ENCODE measurements around the gene TMEM60. TPM values are rescaled to one million over a fixed set of nuclear protein-coding genes. Genes with fewer than 3 reads are reported as not detected.

Gene TMEM60
- polyA plus RNA-seq, 1 donor from 2014 or later = 29.3 TPM

DNA sequence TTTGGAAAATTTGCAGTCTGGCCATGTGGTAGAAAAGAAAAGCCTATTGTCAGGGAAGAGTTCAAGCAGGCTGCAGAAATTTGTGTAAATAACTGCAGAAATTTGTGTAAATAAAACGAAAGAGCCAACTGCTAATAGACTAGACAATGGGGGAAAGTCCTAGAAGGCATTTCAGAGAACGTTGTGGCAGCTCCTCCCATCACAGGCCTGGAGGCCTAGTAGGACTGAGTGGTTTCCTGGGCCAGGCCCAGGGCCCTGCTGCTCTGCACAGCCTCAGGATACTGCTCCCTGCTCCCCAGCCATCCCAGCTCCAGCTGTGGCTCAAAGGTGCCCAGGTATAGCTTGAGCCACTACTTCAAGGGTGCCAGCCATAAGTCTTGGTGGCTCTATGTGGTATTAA is 51.1 kb downstream of the TMEM60 start:
- Histone ChIP-seq H3K9me3 (ENCODE audit: low read length) (no peaks in the 10 kb centered on the region), H3K4me2 (ENCODE audit: low read length) (no peak overlapping the region), H3K36me3 (ENCODE audit: insufficient read depth, low read length) (peaks cover 7% of the 10 kb centered on the region), H3K9ac (ENCODE audit: low read length) (no peak overlapping the region), H3K4me3 (ENCODE audit: low read length) (no peak overlapping the region), H4K20me1 (ENCODE audit: insufficient read depth) (no peaks in the 10 kb centered on the region), H2AFZ (ENCODE audit: low read depth, low read length) (no peak overlapping the region), H3K27me3 (ENCODE audit: insufficient read depth, low read depth, low read length) (no peaks in the 10 kb centered on the region), H3K27ac (ENCODE audit: low read length) (no peak overlapping the region), H3F3A (ENCODE audit: insufficient read depth, low read length, poor library complexity, severe bottlenecking) (no peaks in the 10 kb centered on the region), H3K9me2 (ENCODE audit: insufficient read depth, low read length) (no peaks in the 10 kb centered on the region), H3K79me2 (replicated peaks; ENCODE audit: insufficient read depth, low read length) (peaks cover 3% of the 10 kb centered on the region)
- TF ChIP-seq, protein P1, sequence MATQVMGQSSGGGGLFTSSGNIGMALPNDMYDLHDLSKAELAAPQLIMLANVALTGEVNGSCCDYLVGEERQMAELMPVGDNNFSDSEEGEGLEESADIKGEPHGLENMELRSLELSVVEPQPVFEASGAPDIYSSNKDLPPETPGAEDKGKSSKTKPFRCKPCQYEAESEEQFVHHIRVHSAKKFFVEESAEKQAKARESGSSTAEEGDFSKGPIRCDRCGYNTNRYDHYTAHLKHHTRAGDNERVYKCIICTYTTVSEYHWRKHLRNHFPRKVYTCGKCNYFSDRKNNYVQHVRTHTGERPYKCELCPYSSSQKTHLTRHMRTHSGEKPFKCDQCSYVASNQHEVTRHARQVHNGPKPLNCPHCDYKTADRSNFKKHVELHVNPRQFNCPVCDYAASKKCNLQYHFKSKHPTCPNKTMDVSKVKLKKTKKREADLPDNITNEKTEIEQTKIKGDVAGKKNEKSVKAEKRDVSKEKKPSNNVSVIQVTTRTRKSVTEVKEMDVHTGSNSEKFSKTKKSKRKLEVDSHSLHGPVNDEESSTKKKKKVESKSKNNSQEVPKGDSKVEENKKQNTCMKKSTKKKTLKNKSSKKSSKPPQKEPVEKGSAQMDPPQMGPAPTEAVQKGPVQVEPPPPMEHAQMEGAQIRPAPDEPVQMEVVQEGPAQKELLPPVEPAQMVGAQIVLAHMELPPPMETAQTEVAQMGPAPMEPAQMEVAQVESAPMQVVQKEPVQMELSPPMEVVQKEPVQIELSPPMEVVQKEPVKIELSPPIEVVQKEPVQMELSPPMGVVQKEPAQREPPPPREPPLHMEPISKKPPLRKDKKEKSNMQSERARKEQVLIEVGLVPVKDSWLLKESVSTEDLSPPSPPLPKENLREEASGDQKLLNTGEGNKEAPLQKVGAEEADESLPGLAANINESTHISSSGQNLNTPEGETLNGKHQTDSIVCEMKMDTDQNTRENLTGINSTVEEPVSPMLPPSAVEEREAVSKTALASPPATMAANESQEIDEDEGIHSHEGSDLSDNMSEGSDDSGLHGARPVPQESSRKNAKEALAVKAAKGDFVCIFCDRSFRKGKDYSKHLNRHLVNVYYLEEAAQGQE (IDR thresholded peaks at IDR 0.05; ENCODE audit: borderline replicate concordance) = no peak
- no peak for TF ChIP-seq EP300 (conservative IDR thresholded peaks at IDR 0.05; ENCODE audit: poor library complexity, severe bottlenecking)

DNA sequence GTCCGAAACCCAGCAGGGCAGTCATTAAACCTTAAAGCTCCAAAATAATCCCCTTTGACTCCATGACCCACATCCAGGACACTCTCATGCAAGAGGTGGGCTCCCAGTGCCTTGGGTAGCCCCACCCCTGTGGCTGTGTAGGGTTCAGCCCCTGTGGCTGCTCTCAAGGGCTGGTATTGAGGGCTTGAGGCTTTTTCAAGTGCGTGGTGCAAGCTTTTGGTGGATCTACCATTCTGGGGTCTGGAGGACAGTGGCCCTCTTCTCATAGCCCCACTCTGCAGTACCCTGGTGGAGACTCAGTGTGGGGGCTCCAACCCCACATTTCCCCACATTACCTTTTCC is 51.4 kb downstream of the TMEM60 start:
- no peak overlapping the region for H3K4me2 ChIP-seq (ENCODE audit: low read length)
- H3K9me2 ChIP-seq (ENCODE audit: insufficient read depth, low read length) = no peaks in the 10 kb centered on the region
- H3K9ac ChIP-seq (ENCODE audit: low read length) = no peak overlapping the region
- H4K20me1 ChIP-seq (ENCODE audit: insufficient read depth) = no peaks in the 10 kb centered on the region
- H2AFZ ChIP-seq (ENCODE audit: low read depth, low read length) = no peak overlapping the region
- H3F3A ChIP-seq (ENCODE audit: insufficient read depth, low read length, poor library complexity, severe bottlenecking) = no peaks in the 10 kb centered on the region
- no peaks in the 10 kb centered on the region for H3K9me3 ChIP-seq (ENCODE audit: low read length)
- H3K27me3 ChIP-seq (ENCODE audit: insufficient read depth, low read depth, low read length) = no peaks in the 10 kb centered on the region
- no peak overlapping the region for H3K27ac ChIP-seq (ENCODE audit: low read length)
- H3K36me3 ChIP-seq (ENCODE audit: insufficient read depth, low read length) = peaks cover 5% of the 10 kb centered on the region
- no peak overlapping the region for H3K4me3 ChIP-seq (ENCODE audit: low read length)
- TF ChIP-seq MXI1 (conservative IDR thresholded peaks at IDR 0.05; ENCODE audit: poor library complexity, severe bottlenecking) (no peak), RAD21 (conservative IDR thresholded peaks at IDR 0.05) (no peak), SMC3 (conservative IDR thresholded peaks at IDR 0.05; ENCODE audit: poor library complexity) (no peak), EP300 (conservative IDR thresholded peaks at IDR 0.05; ENCODE audit: poor library complexity, severe bottlenecking) (no peak), POLR2AphosphoS5 (IDR thresholded peaks at IDR 0.05) (no peak), EZH2 (IDR thresholded peaks at IDR 0.05; ENCODE audit: borderline replicate concordance, insufficient read depth, low read length, poor library complexity, severe bottlenecking) (no peak), TAF1 (IDR thresholded peaks at IDR 0.05; ENCODE audit: low read depth) (no peak)
- TF ChIP-seq, protein P1 (IDR thresholded peaks at IDR 0.05; ENCODE audit: borderline replicate concordance) = no peak
- TF ChIP-seq, protein P2, sequence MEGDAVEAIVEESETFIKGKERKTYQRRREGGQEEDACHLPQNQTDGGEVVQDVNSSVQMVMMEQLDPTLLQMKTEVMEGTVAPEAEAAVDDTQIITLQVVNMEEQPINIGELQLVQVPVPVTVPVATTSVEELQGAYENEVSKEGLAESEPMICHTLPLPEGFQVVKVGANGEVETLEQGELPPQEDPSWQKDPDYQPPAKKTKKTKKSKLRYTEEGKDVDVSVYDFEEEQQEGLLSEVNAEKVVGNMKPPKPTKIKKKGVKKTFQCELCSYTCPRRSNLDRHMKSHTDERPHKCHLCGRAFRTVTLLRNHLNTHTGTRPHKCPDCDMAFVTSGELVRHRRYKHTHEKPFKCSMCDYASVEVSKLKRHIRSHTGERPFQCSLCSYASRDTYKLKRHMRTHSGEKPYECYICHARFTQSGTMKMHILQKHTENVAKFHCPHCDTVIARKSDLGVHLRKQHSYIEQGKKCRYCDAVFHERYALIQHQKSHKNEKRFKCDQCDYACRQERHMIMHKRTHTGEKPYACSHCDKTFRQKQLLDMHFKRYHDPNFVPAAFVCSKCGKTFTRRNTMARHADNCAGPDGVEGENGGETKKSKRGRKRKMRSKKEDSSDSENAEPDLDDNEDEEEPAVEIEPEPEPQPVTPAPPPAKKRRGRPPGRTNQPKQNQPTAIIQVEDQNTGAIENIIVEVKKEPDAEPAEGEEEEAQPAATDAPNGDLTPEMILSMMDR (IDR thresholded peaks at IDR 0.05; ENCODE audit: poor library complexity, severe bottlenecking) = no peak
- H3K79me2 ChIP-seq (replicated peaks; ENCODE audit: insufficient read depth, low read length) = peaks cover 3% of the 10 kb centered on the region
